Measurements from ENCODE around the gene TIMP3.

The TIMP3 gene

GRCh38 chr22:32758866-32759385 is 42.6 kb upstream of the TIMP3 start:
- TF ChIP-seq, protein P1, sequence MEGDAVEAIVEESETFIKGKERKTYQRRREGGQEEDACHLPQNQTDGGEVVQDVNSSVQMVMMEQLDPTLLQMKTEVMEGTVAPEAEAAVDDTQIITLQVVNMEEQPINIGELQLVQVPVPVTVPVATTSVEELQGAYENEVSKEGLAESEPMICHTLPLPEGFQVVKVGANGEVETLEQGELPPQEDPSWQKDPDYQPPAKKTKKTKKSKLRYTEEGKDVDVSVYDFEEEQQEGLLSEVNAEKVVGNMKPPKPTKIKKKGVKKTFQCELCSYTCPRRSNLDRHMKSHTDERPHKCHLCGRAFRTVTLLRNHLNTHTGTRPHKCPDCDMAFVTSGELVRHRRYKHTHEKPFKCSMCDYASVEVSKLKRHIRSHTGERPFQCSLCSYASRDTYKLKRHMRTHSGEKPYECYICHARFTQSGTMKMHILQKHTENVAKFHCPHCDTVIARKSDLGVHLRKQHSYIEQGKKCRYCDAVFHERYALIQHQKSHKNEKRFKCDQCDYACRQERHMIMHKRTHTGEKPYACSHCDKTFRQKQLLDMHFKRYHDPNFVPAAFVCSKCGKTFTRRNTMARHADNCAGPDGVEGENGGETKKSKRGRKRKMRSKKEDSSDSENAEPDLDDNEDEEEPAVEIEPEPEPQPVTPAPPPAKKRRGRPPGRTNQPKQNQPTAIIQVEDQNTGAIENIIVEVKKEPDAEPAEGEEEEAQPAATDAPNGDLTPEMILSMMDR (IDR thresholded peaks at IDR 0.05; ENCODE audit: low read depth, low read length): no peak

DNA sequence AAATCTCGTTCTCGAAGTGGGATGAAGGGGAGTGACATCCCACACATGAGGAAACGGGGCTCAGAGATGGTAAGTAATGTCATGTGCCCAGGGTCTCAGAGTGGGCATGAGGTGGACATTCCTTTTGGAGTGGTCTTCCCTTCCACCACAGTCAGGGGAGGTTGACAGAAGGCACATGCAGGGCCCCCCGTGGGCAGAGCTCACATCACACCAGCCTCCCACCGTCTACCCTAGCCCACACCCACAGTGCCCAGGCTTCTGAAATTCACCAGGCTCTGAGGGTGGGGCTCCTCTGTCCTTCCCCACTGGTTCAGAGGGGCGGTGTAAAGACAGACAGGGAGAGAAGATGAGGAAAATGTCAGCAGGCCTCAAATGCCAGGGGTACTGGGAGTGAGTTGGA is 41.1 kb upstream of the TIMP3 start:
- TF ChIP-seq, protein P1 (IDR thresholded peaks at IDR 0.05; ENCODE audit: low read depth, low read length): no peak
- DNase-seq (ENCODE audit: low read depth in 2 of 2): no peak

More at GRCh38 chr22:32758866-32759385, 42.6 kb upstream of the TIMP3 start:
- no peak for DNase-seq (ENCODE audit: low read depth in 2 of 2)
- no peak overlapping the region for H3K4me3 ChIP-seq (replicated peaks in 1 of 2; ENCODE audit: low read depth in 2 of 2, low read length in 2 of 2)

GRCh38 chr22:32760815-32761214 is 40.7 kb upstream of the TIMP3 start:
- DNase-seq (ENCODE audit: low read depth in 2 of 2): no peak
- H3K4me3 ChIP-seq (replicated peaks in 1 of 2; ENCODE audit: low read depth in 2 of 2, low read length in 2 of 2): no peak overlapping the region

More for the DNA sequence above, 41.1 kb upstream of the TIMP3 start:
- no peak overlapping the region for H3K4me3 ChIP-seq (replicated peaks in 1 of 2; ENCODE audit: low read depth in 2 of 2, low read length in 2 of 2)

DNA sequence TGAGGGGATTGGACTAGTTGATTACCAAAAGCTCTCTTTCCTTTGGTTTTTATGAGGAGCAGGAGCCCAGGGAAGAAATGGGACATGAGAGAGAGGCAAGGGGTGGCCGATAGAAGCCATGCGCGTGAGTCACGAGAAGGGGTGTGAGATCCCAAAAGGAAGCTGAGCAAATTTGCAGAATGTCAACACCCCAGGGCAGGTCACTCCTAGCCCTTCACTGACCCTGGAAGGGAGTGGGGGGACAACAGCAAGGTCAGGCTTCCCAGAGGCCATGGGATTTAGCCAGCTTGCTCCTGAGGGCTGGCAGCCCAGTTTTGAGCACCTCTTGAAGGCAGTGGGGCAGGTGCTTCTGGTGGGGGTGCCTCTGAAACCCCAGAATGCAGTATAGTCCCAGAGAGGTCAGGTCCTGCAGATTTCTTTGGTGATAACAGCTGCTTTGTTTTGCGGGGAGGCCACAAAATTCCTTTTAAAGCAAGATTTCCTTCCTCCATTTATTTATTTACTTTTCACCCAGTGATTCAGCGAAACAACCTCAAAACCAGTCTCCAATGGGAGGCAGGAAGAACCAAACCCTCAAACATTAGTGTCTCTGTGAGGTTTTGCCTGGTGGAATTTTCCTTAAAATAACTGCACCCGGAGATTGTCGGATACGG is 40.1 kb upstream of the TIMP3 start:
- TF ChIP-seq, protein P1 (IDR thresholded peaks at IDR 0.05; ENCODE audit: low read depth, low read length): no peak
- no peak for DNase-seq (ENCODE audit: low read depth in 2 of 2)
- H3K4me3 ChIP-seq (replicated peaks in 1 of 2; ENCODE audit: low read depth in 2 of 2, low read length in 2 of 2): no peak overlapping the region

More at GRCh38 chr22:32760815-32761214, 40.7 kb upstream of the TIMP3 start:
- TF ChIP-seq, protein P1 (IDR thresholded peaks at IDR 0.05; ENCODE audit: low read depth, low read length): no peak

DNA sequence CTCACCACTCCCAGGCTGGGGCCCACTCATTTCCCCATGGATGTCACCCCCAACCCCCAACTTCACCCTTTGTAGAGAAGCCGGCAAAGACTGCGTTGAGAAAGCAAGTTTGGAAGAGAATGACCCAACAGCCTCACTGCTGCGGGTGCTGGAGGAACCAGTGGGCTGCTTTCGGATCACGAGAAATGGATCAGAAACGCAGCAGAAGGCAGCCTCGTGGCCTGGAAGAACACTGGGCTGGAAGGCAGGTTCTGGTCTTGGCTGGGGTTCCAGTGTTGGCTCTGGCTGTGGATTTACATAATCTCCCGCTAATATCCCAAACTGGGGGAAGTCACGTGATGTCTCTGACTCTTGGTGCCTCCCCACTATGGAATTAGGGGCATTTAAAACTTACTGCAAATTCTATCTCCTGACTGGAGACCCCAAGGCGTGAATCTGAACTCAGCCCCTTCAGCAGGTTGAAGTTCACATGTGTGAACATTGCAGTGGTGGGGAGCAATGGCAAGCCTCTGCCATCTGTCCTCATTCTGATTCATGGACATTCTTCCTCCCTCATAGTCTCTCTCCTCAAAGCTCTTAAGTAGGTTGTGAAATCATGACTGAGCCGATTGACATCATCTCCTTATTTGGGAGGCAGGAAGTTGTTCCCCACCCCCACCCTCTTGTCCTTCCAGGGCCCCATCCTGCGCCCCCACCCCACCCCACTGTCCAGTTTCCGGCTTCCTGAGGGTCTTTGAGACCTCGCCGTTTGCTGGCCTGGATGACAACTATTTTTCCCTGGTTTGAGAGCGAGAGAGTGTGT is 37.0 kb upstream of the TIMP3 start:
- H3K4me3 ChIP-seq (replicated peaks in 1 of 2; ENCODE audit: low read depth in 2 of 2, low read length in 2 of 2): no peak overlapping the region
- TF ChIP-seq, protein P1 (IDR thresholded peaks at IDR 0.05; ENCODE audit: low read depth, low read length): no peak
- DNase-seq (ENCODE audit: low read depth in 2 of 2): peak; percentile 86 to 92

- TF ChIP-seq, protein P1 (IDR thresholded peaks at IDR 0.05; ENCODE audit: low read depth, low read length): no peak
- H3K4me3 ChIP-seq (replicated peaks in 1 of 2; ENCODE audit: low read depth in 2 of 2, low read length in 2 of 2): no peak overlapping the region
- no peak for DNase-seq (ENCODE audit: low read depth in 2 of 2)
Measured at GRCh38 chr22:32765132-32765618, 36.3 kb upstream of the TIMP3 start.
